Liver (tissue), 9 donors: ENCODE measurements around the gene LEMD1. TPM values are rescaled to one million over a fixed set of nuclear protein-coding genes. Genes with fewer than 3 reads are reported as not detected.

Experiments
- DNase-seq: peaks from one replicate; pipeline ENCODE4 v3.0.0-alpha.2; 2017; ENCODE audit warnings: low spot score
- H3K27ac ChIP-seq, 2 donors: one replicate each; pipeline ENCODE4 v1.7.0; 2013; ENCODE audit warnings: inconsistent platforms in 2 of 2, low read length in 2 of 2, control low read depth in 1 of 2, low read depth in 1 of 2, mild to moderate bottlenecking in 1 of 2
- H3K27me3 ChIP-seq, 4 donors: one replicate each; pipeline versions ENCODE4 v1.6.1 to v1.7.0; 2013; ENCODE audit warnings: low read length in 3 of 4, inconsistent platforms in 1 of 4, mild to moderate bottlenecking in 1 of 4, moderate library complexity in 1 of 4; ENCODE audit not compliant: control insufficient read depth in 4 of 4, insufficient read depth in 4 of 4
- H3K36me3 ChIP-seq, 4 donors: one replicate each; pipeline versions ENCODE4 v1.6.1 to v1.7.0; 2013; ENCODE audit warnings: low read length in 3 of 4, mild to moderate bottlenecking in 3 of 4, low read depth in 1 of 4, moderate library complexity in 1 of 4; ENCODE audit not compliant: control insufficient read depth in 4 of 4, insufficient read depth in 3 of 4
- H3K4me1 ChIP-seq, 4 donors: one replicate each; pipeline versions ENCODE4 v1.6.1 to v1.7.0; 2013; ENCODE audit warnings: low read length in 3 of 4, mild to moderate bottlenecking in 3 of 4, moderate library complexity in 1 of 4; ENCODE audit not compliant: control insufficient read depth in 4 of 4, insufficient read depth in 4 of 4
- H3K4me3 ChIP-seq, 3 donors: one replicate each; pipeline versions ENCODE4 v1.6.1 to v1.7.0; 2013; ENCODE audit warnings: low read length in 3 of 3, control low read depth in 1 of 3, low read depth in 1 of 3, mild to moderate bottlenecking in 1 of 3
- H3K9ac ChIP-seq, 2 donors: one replicate each; pipeline ENCODE4 v1.7.0; 2013; ENCODE audit warnings: low read length in 2 of 2, mild to moderate bottlenecking in 2 of 2, moderate library complexity in 2 of 2, control low read depth in 1 of 2, low read depth in 1 of 2
- H3K9me3 ChIP-seq, 4 donors: one replicate each; pipeline versions ENCODE4 v1.6.1 to v1.7.0; 2013; ENCODE audit warnings: low read length in 3 of 4; ENCODE audit not compliant: control insufficient read depth in 4 of 4
- EGR1 ChIP-seq, 2 donors: IDR thresholded peaks; 2 replicates each; pipeline ENCODE4 v1.6.1; 2016 to 2018; ENCODE audit warnings: antibody characterized with exemption in 2 of 2, low read depth in 2 of 2
- FOXA1 ChIP-seq: IDR thresholded peaks from 2 replicates; pipeline ENCODE4 v1.6.1; 2016; ENCODE audit warnings: antibody characterized with exemption
- FOXA2 ChIP-seq: IDR thresholded peaks from 2 replicates; pipeline ENCODE4 v1.6.1; 2016; ENCODE audit warnings: antibody characterized with exemption
- GABPA ChIP-seq, 2 donors: IDR thresholded peaks in 1 of 2; conservative IDR thresholded peaks in 1 of 2; 2 replicates each; pipeline ENCODE4 v1.6.1; 2016; ENCODE audit warnings: antibody characterized with exemption in 2 of 2, mild to moderate bottlenecking in 1 of 2, moderate library complexity in 1 of 2
- HNF4G ChIP-seq: IDR thresholded peaks from 2 replicates; pipeline ENCODE4 v1.6.1; 2016; ENCODE audit warnings: antibody characterized with exemption
- JUND ChIP-seq, 2 donors: IDR thresholded peaks; 2 replicates each; pipeline ENCODE4 v1.6.1; 2016; ENCODE audit warnings: antibody characterized with exemption in 2 of 2
- NR2F2 ChIP-seq: IDR thresholded peaks from 2 replicates; pipeline ENCODE4 v1.6.1; 2016; ENCODE audit warnings: antibody characterized with exemption
- RAD21 ChIP-seq, 2 donors: IDR thresholded peaks; 2 replicates each; pipeline ENCODE4 v1.6.1; 2016; ENCODE audit warnings: antibody characterized with exemption in 2 of 2, mild to moderate bottlenecking in 2 of 2
- SP1 ChIP-seq: IDR thresholded peaks from 2 replicates; pipeline ENCODE4 v1.6.1; 2018; ENCODE audit warnings: antibody characterized with exemption, mild to moderate bottlenecking
- TAF1 ChIP-seq: conservative IDR thresholded peaks from 2 replicates; pipeline ENCODE4 v1.6.1; 2016; ENCODE audit warnings: antibody characterized with exemption, mild to moderate bottlenecking
- YY1 ChIP-seq: IDR thresholded peaks from 2 replicates; pipeline ENCODE4 v1.6.1; 2016; ENCODE audit warnings: antibody characterized with exemption, mild to moderate bottlenecking
- WGBS: extraction: QIAGEN DNeasy Blood & Tissue Kit; methylation state at CpG from one replicate; pipeline ENCODE4 v1.1.7; 2013; 5-methylcytosine and 5-hydroxymethylcytosine counted together
- polyA plus RNA-seq, 2 donors: library from polyadenylated mRNA; stranded (reverse) in 1 of 2; unstranded in 1 of 2; fragments of 200-250 nt in 1 of 2; fragments of >200 nt in 1 of 2; fragmentation: Nextera tagmentation in 1 of 2; extraction: Ambion mirVana in 1 of 2; gene quantifications; one replicate each; pipeline versions ENCODE4 v1.2.1 to v1.2.3, GENCODE V29; 2013 to 2015
- total RNA-seq, 2 donors: library from RNA; depleted of rRNA; stranded (reverse); fragments of >200 nt; gene quantifications; one replicate each; pipeline ENCODE4 v1.2.3, GENCODE V29; 2014
- TF ChIP-seq, protein P1 (sequence below): fragments of 150-350 bp; IDR thresholded peaks from 2 replicates; pipeline ENCODE4 v1.5.1; 2017; ENCODE audit warnings: improper control_type of control experiment, low read depth, low read length; ENCODE audit not compliant: missing input control
- TF ChIP-seq, protein P2 (sequence below): IDR thresholded peaks from 2 replicates; pipeline ENCODE4 v1.6.1; 2016; ENCODE audit warnings: antibody characterized with exemption
- TF ChIP-seq, protein P3 (sequence below): IDR thresholded peaks from 2 replicates; pipeline ENCODE4 v1.6.1; 2016; ENCODE audit warnings: antibody characterized with exemption, mild to moderate bottlenecking
- TF ChIP-seq, protein P4 (sequence below): IDR thresholded peaks from 2 replicates; pipeline ENCODE4 v1.6.1; 2016; ENCODE audit warnings: antibody characterized with exemption
- TF ChIP-seq, protein P5 (sequence below): IDR thresholded peaks from 2 replicates; pipeline ENCODE4 v1.6.1; 2016; ENCODE audit warnings: antibody characterized with exemption
- donor health status: healthy.
- donor health status: healthy.
- donor health status: healthy.
- donor health status: healthy.
- donor health status: healthy.

LEMD1 gene
- total and polyA plus RNA-seq, 4 donors, result not detected

DNA sequence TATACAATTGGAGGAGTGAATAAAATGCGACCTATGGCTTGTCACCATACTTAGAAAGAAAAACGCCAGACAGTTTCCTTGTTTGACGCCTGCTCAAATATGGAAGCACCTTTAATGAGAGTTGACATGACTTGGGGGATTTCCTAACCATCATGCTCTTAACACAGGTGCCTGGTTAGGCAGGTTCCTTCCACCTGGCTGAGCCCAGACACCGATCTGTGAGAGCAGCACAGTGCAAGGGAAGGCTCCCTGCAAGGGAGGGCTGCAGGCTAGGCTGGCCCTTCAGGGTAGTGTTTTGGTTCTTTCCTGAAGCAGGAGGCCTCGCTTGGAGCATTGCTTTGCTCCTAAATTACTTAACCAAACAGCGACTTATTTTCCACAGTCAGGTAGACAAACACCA, 40.6 kb downstream of the LEMD1 start:
- H3K9ac ChIP-seq, result no peak overlapping the region
- no peak overlapping the region for H3K27ac ChIP-seq
- no peak overlapping the region for H3K4me3 ChIP-seq
- H3K27me3 ChIP-seq, result peaks cover 0 to 6% (median 3%) of the 10 kb centered on the region in 4 donors
- H3K4me1 ChIP-seq, result no peaks in the 10 kb centered on the region
- DNase-seq, result no peak
- TF ChIP-seq EGR1 (IDR thresholded peaks at IDR 0.05; ENCODE audit: low read depth in 2 of 2) (no peak), SP1 (no peak), TAF1 (no peak), FOXA2 (no peak), NR2F2 (no peak), HNF4G (no peak), FOXA1 (no peak), GABPA (IDR thresholded peaks at IDR 0.05 in 1 of 2, conservative IDR thresholded peaks at IDR 0.05 in 1 of 2) (no peak)
- H3K9me3 ChIP-seq, result no peaks in the 10 kb centered on the region
- WGBS, result 85% methylated on average over 6 of the region's 6 CpGs
- H3K36me3 ChIP-seq, result no peaks in the 10 kb centered on the region

DNA sequence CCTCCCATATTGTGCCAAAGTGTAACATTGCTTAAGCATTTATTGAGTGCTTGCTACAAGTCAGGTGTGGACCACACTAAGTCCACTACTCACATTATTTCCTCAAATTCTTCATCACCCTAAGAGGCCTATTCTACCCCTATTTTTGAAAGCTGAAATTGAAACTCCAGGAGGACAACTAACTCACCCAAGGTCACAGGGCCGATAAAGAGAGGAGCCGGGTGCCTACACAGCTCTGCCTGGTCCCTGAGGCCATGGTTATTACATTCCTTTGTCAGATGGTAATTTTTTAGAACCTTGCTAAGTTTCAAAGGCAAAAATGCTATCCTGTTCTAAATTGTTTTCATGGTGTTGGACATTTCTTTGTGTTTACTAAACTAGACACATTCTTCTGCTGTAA, 41.0 kb downstream of the LEMD1 start:
- no peak for DNase-seq
- H3K27ac ChIP-seq, result no peak overlapping the region

More for the DNA sequence above, 41.0 kb downstream of the LEMD1 start:
- 68% methylated on average over 2 of the region's 2 CpGs for WGBS
- H3K9ac ChIP-seq, result no peak overlapping the region
- TF ChIP-seq, protein P1, sequence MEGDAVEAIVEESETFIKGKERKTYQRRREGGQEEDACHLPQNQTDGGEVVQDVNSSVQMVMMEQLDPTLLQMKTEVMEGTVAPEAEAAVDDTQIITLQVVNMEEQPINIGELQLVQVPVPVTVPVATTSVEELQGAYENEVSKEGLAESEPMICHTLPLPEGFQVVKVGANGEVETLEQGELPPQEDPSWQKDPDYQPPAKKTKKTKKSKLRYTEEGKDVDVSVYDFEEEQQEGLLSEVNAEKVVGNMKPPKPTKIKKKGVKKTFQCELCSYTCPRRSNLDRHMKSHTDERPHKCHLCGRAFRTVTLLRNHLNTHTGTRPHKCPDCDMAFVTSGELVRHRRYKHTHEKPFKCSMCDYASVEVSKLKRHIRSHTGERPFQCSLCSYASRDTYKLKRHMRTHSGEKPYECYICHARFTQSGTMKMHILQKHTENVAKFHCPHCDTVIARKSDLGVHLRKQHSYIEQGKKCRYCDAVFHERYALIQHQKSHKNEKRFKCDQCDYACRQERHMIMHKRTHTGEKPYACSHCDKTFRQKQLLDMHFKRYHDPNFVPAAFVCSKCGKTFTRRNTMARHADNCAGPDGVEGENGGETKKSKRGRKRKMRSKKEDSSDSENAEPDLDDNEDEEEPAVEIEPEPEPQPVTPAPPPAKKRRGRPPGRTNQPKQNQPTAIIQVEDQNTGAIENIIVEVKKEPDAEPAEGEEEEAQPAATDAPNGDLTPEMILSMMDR, result no peak
- TF ChIP-seq, protein P2, sequence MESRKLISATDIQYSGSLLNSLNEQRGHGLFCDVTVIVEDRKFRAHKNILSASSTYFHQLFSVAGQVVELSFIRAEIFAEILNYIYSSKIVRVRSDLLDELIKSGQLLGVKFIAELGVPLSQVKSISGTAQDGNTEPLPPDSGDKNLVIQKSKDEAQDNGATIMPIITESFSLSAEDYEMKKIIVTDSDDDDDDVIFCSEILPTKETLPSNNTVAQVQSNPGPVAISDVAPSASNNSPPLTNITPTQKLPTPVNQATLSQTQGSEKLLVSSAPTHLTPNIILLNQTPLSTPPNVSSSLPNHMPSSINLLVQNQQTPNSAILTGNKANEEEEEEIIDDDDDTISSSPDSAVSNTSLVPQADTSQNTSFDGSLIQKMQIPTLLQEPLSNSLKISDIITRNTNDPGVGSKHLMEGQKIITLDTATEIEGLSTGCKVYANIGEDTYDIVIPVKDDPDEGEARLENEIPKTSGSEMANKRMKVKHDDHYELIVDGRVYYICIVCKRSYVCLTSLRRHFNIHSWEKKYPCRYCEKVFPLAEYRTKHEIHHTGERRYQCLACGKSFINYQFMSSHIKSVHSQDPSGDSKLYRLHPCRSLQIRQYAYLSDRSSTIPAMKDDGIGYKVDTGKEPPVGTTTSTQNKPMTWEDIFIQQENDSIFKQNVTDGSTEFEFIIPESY, result no peak
- TF ChIP-seq, protein P3, sequence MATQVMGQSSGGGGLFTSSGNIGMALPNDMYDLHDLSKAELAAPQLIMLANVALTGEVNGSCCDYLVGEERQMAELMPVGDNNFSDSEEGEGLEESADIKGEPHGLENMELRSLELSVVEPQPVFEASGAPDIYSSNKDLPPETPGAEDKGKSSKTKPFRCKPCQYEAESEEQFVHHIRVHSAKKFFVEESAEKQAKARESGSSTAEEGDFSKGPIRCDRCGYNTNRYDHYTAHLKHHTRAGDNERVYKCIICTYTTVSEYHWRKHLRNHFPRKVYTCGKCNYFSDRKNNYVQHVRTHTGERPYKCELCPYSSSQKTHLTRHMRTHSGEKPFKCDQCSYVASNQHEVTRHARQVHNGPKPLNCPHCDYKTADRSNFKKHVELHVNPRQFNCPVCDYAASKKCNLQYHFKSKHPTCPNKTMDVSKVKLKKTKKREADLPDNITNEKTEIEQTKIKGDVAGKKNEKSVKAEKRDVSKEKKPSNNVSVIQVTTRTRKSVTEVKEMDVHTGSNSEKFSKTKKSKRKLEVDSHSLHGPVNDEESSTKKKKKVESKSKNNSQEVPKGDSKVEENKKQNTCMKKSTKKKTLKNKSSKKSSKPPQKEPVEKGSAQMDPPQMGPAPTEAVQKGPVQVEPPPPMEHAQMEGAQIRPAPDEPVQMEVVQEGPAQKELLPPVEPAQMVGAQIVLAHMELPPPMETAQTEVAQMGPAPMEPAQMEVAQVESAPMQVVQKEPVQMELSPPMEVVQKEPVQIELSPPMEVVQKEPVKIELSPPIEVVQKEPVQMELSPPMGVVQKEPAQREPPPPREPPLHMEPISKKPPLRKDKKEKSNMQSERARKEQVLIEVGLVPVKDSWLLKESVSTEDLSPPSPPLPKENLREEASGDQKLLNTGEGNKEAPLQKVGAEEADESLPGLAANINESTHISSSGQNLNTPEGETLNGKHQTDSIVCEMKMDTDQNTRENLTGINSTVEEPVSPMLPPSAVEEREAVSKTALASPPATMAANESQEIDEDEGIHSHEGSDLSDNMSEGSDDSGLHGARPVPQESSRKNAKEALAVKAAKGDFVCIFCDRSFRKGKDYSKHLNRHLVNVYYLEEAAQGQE, result no peak
- TF ChIP-seq SP1, result no peak
- no peak for TF ChIP-seq YY1
- TF ChIP-seq, protein P4, sequence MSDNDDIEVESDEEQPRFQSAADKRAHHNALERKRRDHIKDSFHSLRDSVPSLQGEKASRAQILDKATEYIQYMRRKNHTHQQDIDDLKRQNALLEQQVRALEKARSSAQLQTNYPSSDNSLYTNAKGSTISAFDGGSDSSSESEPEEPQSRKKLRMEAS, result no peak
- no peak for TF ChIP-seq NR2F2
- TF ChIP-seq RAD21 (IDR thresholded peaks at IDR 0.05), result no peak
- TF ChIP-seq, protein P5, sequence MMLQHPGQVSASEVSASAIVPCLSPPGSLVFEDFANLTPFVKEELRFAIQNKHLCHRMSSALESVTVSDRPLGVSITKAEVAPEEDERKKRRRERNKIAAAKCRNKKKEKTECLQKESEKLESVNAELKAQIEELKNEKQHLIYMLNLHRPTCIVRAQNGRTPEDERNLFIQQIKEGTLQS, result no peak
- TF ChIP-seq TAF1, result no peak
- no peak for TF ChIP-seq JUND (IDR thresholded peaks at IDR 0.05)
- TF ChIP-seq HNF4G, result no peak
- TF ChIP-seq GABPA (IDR thresholded peaks at IDR 0.05 in 1 of 2, conservative IDR thresholded peaks at IDR 0.05 in 1 of 2), result no peak
- H3K4me1 ChIP-seq, result no peaks in the 10 kb centered on the region
- no peaks in the 10 kb centered on the region for H3K36me3 ChIP-seq
- no peak overlapping the region for H3K4me3 ChIP-seq
- H3K9me3 ChIP-seq, result no peaks in the 10 kb centered on the region
- peaks cover 0 to 6% (median 4%) of the 10 kb centered on the region in 4 donors for H3K27me3 ChIP-seq
